ENCODE results near the gene PCGF2.

Gene PCGF2

GRCh38 chr17:38768417-38768816 lies 20.3 kb upstream of the PCGF2 start:
- Histone ChIP-seq H3K9ac (ENCODE audit: low read length) (no peak overlapping the region), H3K4me1 (ENCODE audit: low read length) (no peaks in the 10 kb centered on the region), H3K9me2 (replicated peaks; ENCODE audit: insufficient read depth, low read length) (no peaks in the 10 kb centered on the region), H3K79me2 (ENCODE audit: low read length) (no peaks in the 10 kb centered on the region), H3K4me3 (ENCODE audit: low read length) (no peak overlapping the region), H3K36me3 (replicated peaks; ENCODE audit: insufficient read depth, low read length) (no peaks in the 10 kb centered on the region), H2AFZ (ENCODE audit: low read length) (no peak overlapping the region), H3K27me3 (replicated peaks; ENCODE audit: insufficient read depth, low read length) (no peaks in the 10 kb centered on the region), H3K27ac (ENCODE audit: low read length) (no peak overlapping the region), H3F3A (ENCODE audit: insufficient read depth, low read length) (no peaks in the 10 kb centered on the region; the same call in 1 of the 2 replicates), H3K4me2 (ENCODE audit: low read depth, low read length) (no peak overlapping the region), H3K9me3 (replicated peaks; ENCODE audit: insufficient read depth, low read length) (no peaks in the 10 kb centered on the region), H4K20me1 (ENCODE audit: insufficient read depth, low read length) (no peaks in the 10 kb centered on the region)
- DNase-seq, result no peak
- TF ChIP-seq EZH2 (optimal IDR thresholded peaks at IDR 0.05; ENCODE audit: low read depth, low read length) (no peak), CTCF (IDR thresholded peaks at IDR 0.05; ENCODE audit: low read length) (no peak), EZH2phosphoT487 (IDR thresholded peaks at IDR 0.05; ENCODE audit: low read length) (no peak)

- TF ChIP-seq EZH2phosphoT487 (IDR thresholded peaks at IDR 0.05; ENCODE audit: low read length), result no peak
- TF ChIP-seq CTCF (IDR thresholded peaks at IDR 0.05; ENCODE audit: low read length), result no peak
- no peak for TF ChIP-seq EZH2 (optimal IDR thresholded peaks at IDR 0.05; ENCODE audit: low read depth, low read length)
- no peak overlapping the region for H3K9ac ChIP-seq (ENCODE audit: low read length)
- no peak overlapping the region for H2AFZ ChIP-seq (ENCODE audit: low read length)
- H3K9me3 ChIP-seq (replicated peaks; ENCODE audit: insufficient read depth, low read length), result no peaks in the 10 kb centered on the region
- no peak for DNase-seq
- H3K4me1 ChIP-seq (ENCODE audit: low read length), result no peaks in the 10 kb centered on the region
- H3F3A ChIP-seq (ENCODE audit: insufficient read depth, low read length), result peaks cover 4% of the 10 kb centered on the region; the same call in 1 of the 2 replicates
- H3K27me3 ChIP-seq (replicated peaks; ENCODE audit: insufficient read depth, low read length), result no peaks in the 10 kb centered on the region
- no peaks in the 10 kb centered on the region for H3K9me2 ChIP-seq (replicated peaks; ENCODE audit: insufficient read depth, low read length)
- no peaks in the 10 kb centered on the region; the same call in 1 of the 2 replicates for H3K36me3 ChIP-seq (replicated peaks; ENCODE audit: insufficient read depth, low read length)
- H3K27ac ChIP-seq (ENCODE audit: low read length), result no peak overlapping the region
- no peak overlapping the region for H3K4me3 ChIP-seq (ENCODE audit: low read length)
- no peak overlapping the region for H3K4me2 ChIP-seq (ENCODE audit: low read depth, low read length)
- no peaks in the 10 kb centered on the region for H3K79me2 ChIP-seq (ENCODE audit: low read length)
- no peaks in the 10 kb centered on the region for H4K20me1 ChIP-seq (ENCODE audit: insufficient read depth, low read length)
Observed at GRCh38 chr17:38766341-38766740, 18.2 kb upstream of the PCGF2 start.

- H3K79me2 ChIP-seq (ENCODE audit: low read length), result peaks cover 13% of the 10 kb centered on the region
- H4K20me1 ChIP-seq (ENCODE audit: insufficient read depth, low read length), result no peaks in the 10 kb centered on the region
- no peaks in the 10 kb centered on the region for H3K27me3 ChIP-seq (replicated peaks; ENCODE audit: insufficient read depth, low read length)
- no peak for DNase-seq
- no peak overlapping the region for H3K27ac ChIP-seq (ENCODE audit: low read length)
- H3K4me3 ChIP-seq (ENCODE audit: low read length), result no peak overlapping the region
- no peaks in the 10 kb centered on the region for H3K9me2 ChIP-seq (replicated peaks; ENCODE audit: insufficient read depth, low read length)
- H3K36me3 ChIP-seq (replicated peaks; ENCODE audit: insufficient read depth, low read length), result peaks cover 4% of the 10 kb centered on the region; the same call in 1 of the 2 replicates
- no peaks in the 10 kb centered on the region for H3K9me3 ChIP-seq (replicated peaks; ENCODE audit: insufficient read depth, low read length)
- H2AFZ ChIP-seq (ENCODE audit: low read length), result no peak overlapping the region
- no peak overlapping the region for H3K4me2 ChIP-seq (ENCODE audit: low read depth, low read length)
- no peak overlapping the region for H3K9ac ChIP-seq (ENCODE audit: low read length)
- no peaks in the 10 kb centered on the region for H3K4me1 ChIP-seq (ENCODE audit: low read length)
- peaks cover 4% of the 10 kb centered on the region; the same call in 1 of the 2 replicates for H3F3A ChIP-seq (ENCODE audit: insufficient read depth, low read length)
- TF ChIP-seq EZH2 (optimal IDR thresholded peaks at IDR 0.05; ENCODE audit: low read depth, low read length), result no peak
- no peak for TF ChIP-seq CTCF (IDR thresholded peaks at IDR 0.05; ENCODE audit: low read length)
- TF ChIP-seq EZH2phosphoT487 (IDR thresholded peaks at IDR 0.05; ENCODE audit: low read length), result no peak
Observed at GRCh38 chr17:38762231-38762630, 14.1 kb upstream of the PCGF2 start.
